Measurements from ENCODE around the gene SLC5A1.

Gene SLC5A1

DNA sequence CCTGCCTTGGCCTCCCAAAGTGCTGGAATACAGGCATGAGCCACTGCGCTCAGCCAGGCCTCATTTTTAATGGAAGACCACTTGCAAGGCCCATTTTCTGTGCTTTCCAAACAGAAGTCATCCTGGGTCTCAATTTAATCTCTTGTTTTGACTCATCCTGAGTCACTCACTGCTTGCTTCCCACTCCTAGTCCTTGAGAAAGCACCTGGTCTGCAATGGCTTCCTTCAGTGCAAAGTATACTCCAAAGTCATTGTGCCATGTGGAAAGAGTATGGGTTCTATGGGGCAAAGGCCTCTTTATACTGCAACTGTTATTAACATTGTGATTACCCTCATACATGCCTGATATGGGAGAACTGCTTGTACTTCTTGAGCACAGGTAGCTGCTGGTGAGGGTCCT is 18.3 kb upstream of the SLC5A1 start:
- Histone ChIP-seq H3K36me3 (ENCODE audit: insufficient read depth, low read depth, low read length) (no peaks in the 10 kb centered on the region), H3K4me1 (ENCODE audit: insufficient read depth, low read length) (0 out of 2 replicates have a peak, but pooled peaks cover 5% of the 10 kb centered on the region), H3K27me3 (ENCODE audit: insufficient read depth, low read length) (peaks cover 3% of the 10 kb centered on the region; the same call in 1 of the 2 replicates), H3K27ac (ENCODE audit: low read length) (no peak overlapping the region), H3K9ac (ENCODE audit: low read depth, low read length) (no peak overlapping the region), H3K9me3 (ENCODE audit: insufficient read depth, low read depth, low read length) (no peaks in the 10 kb centered on the region), H3K4me3 (ENCODE audit: low read length) (no peak overlapping the region)

DNA sequence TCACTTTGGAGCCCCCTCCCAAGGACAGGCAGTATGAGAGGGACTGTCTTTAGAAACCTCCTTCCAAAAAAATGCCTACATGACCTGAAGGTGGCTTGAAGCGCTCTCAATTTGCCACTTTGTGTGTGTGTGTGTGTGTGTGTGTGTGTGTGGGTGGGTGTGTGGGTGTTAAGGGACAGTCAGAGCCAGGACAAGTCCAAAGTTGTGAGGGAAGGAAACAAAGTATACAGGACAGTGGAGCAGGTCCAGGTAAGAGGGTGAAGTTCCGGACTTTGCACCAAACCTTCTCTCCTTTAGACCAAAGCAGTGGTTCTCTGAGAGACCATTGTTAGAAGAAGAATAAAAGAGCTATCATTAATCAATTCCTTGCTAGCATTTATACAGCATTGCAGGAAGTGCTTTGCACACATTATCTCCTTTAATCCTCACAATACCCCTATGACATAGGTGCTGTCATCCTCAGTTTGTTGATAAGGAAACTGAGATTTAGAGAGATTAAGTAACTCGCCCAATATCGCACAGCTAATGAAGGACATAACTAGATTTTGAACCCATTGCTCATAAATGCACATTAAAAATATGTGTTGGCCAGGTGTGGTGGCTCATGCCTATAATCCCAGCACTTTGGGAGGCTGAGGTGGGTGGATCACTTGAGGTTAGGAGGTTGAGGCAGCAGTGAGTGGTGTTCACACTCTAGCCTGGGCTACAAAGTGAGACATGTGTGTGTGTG is 12.4 kb upstream of the SLC5A1 start:
- Histone ChIP-seq H3K36me3 (ENCODE audit: insufficient read depth, low read depth, low read length) (no peaks in the 10 kb centered on the region), H3K27ac (ENCODE audit: low read length) (no peak overlapping the region), H3K4me1 (ENCODE audit: insufficient read depth, low read length) (no peaks in the 10 kb centered on the region), H3K4me3 (ENCODE audit: low read length) (no peak overlapping the region), H3K9ac (ENCODE audit: low read depth, low read length) (no peak overlapping the region), H3K27me3 (ENCODE audit: insufficient read depth, low read length) (peaks cover 8% of the 10 kb centered on the region; the same call in 1 of the 2 replicates), H3K9me3 (ENCODE audit: insufficient read depth, low read depth, low read length) (no peaks in the 10 kb centered on the region)

GRCh38 chr22:32031466-32031865 is 11.6 kb upstream of the SLC5A1 start:
- H3K27ac ChIP-seq (ENCODE audit: low read length), result no peak overlapping the region
- no peaks in the 10 kb centered on the region for H3K36me3 ChIP-seq (ENCODE audit: insufficient read depth, low read depth, low read length)

DNA sequence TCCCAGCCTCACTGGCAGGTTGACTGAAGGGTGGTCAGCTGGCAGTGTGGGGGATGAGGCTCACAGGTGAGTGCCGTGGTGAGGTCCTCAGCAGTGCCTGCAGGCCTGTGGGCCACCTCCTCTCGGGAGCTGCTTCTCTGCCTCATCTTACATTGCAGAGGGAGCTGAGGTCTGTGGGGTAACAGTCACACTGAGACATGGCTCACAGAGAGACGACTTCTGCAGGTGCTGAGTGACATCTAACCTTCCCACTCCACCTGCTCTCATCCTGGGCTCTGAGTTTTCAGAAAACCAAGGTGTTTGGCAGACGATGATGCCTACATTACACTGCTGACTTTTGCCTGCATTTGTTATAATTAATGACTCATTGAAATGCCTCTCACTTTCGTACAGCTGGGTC is 8.8 kb upstream of the SLC5A1 start:
- no peaks in the 10 kb centered on the region for H3K9me3 ChIP-seq (ENCODE audit: insufficient read depth, low read depth, low read length)
- no peak overlapping the region for H3K27ac ChIP-seq (ENCODE audit: low read length)
- H3K9ac ChIP-seq (ENCODE audit: low read depth, low read length), result no peak overlapping the region
- H3K27me3 ChIP-seq (ENCODE audit: insufficient read depth, low read length), result peaks cover 12% of the 10 kb centered on the region; the same call in 1 of the 2 replicates
- no peaks in the 10 kb centered on the region for H3K36me3 ChIP-seq (ENCODE audit: insufficient read depth, low read depth, low read length)
- H3K4me3 ChIP-seq (ENCODE audit: low read length), result no peak overlapping the region
- H3K4me1 ChIP-seq (ENCODE audit: insufficient read depth, low read length), result no peaks in the 10 kb centered on the region

More at GRCh38 chr22:32031466-32031865, 11.6 kb upstream of the SLC5A1 start:
- Histone ChIP-seq H3K9ac (ENCODE audit: low read depth, low read length) (no peak overlapping the region), H3K9me3 (ENCODE audit: insufficient read depth, low read depth, low read length) (no peaks in the 10 kb centered on the region), H3K4me3 (ENCODE audit: low read length) (no peak overlapping the region), H3K4me1 (ENCODE audit: insufficient read depth, low read length) (no peaks in the 10 kb centered on the region), H3K27me3 (ENCODE audit: insufficient read depth, low read length) (peaks cover 8% of the 10 kb centered on the region; the same call in 1 of the 2 replicates)

DNA sequence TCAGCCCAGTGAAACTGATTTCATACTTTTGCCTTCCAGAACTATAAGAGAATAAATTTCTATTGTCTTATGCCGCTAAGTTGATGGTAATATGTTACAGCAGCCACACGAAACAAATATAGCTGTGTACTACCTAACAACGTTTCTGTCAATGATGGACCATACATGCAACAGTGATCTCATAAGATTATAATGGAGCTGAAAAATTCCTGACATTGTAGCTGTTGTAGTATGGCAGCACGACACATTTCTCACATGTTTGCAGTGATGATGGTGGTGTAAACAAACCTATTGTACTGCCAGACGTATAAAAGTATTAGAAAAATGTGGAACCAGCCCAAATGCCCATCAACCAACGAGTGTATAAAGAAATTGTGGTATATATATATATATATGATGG is 5.8 kb upstream of the SLC5A1 start:
- no peaks in the 10 kb centered on the region for H3K4me1 ChIP-seq (ENCODE audit: insufficient read depth, low read length)
- H3K27me3 ChIP-seq (ENCODE audit: insufficient read depth, low read length), result peaks cover 15% of the 10 kb centered on the region; the same call in 1 of the 2 replicates
- H3K4me3 ChIP-seq (ENCODE audit: low read length), result no peak overlapping the region
- no peaks in the 10 kb centered on the region for H3K9me3 ChIP-seq (ENCODE audit: insufficient read depth, low read depth, low read length)
- no peaks in the 10 kb centered on the region for H3K36me3 ChIP-seq (ENCODE audit: insufficient read depth, low read depth, low read length)
- no peak overlapping the region for H3K9ac ChIP-seq (ENCODE audit: low read depth, low read length)
- H3K27ac ChIP-seq (ENCODE audit: low read length), result no peak overlapping the region

DNA sequence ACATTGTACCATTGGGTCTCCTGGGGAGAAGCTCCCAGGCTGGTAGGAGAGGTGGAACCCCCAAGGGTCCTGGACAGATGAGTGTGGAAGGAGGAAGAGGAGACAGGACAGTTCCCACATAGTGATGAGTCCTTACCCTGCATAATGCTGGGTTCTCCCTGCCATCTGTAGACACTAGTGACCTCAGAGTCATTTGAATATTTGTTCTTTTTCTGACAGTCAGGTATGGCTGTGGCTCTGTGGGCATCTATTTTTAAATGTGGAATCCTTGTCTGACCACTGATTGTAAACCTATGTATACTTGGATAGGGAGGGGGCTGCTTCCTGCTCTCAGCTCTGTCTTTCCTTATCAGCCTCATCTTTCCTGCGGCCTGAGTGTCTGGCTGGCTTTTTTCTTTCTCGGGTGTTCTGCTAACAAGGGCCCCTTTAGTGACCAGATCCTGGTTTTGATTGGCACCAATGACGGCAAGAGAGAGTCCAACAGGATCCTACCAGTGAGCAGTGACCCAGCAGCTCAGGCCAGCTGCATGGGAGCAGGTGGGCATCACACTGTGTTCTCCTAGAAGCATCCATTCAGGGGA is 2.6 kb upstream of the SLC5A1 start:
- Histone ChIP-seq H3K9ac (ENCODE audit: low read depth, low read length) (no peak overlapping the region), H3K9me3 (ENCODE audit: insufficient read depth, low read depth, low read length) (no peaks in the 10 kb centered on the region), H3K27ac (ENCODE audit: low read length) (no peak overlapping the region), H3K27me3 (ENCODE audit: insufficient read depth, low read length) (peaks cover 15% of the 10 kb centered on the region; the same call in 1 of the 2 replicates), H3K36me3 (ENCODE audit: insufficient read depth, low read depth, low read length) (no peaks in the 10 kb centered on the region), H3K4me1 (ENCODE audit: insufficient read depth, low read length) (no peaks in the 10 kb centered on the region), H3K4me3 (ENCODE audit: low read length) (no peak overlapping the region)

GRCh38 chr22:32043391-32043790 is 330 bp downstream of the SLC5A1 start:
- Histone ChIP-seq H3K4me3 (ENCODE audit: low read length) (no peak overlapping the region), H3K27ac (ENCODE audit: low read length) (no peak overlapping the region)

DNA sequence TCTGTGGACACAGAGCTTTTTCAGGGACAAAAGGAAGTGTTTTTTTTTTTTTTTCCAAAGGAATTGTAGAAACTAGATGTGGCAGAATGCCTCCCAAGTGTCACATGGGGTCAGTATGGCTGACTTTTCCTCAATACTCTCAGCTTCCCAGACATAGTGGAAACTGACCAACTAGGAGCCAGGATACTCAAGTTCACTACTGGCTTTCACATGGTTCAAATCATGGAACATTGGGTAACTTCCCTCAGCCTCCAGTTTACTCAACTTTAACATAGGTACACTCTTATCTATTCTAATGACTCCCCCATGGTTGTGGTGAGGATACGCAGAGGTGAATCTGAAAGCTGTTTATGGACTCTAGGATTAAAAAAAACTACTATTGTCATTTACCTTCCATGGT is 1.4 kb downstream of the SLC5A1 start:
- no peak overlapping the region for H3K9ac ChIP-seq (ENCODE audit: low read depth, low read length)
- H3K36me3 ChIP-seq (ENCODE audit: insufficient read depth, low read depth, low read length), result no peaks in the 10 kb centered on the region
- peaks cover 16% of the 10 kb centered on the region; the same call in 1 of the 2 replicates for H3K27me3 ChIP-seq (ENCODE audit: insufficient read depth, low read length)
- no peak overlapping the region for H3K27ac ChIP-seq (ENCODE audit: low read length)
- H3K4me1 ChIP-seq (ENCODE audit: insufficient read depth, low read length), result no peaks in the 10 kb centered on the region
- H3K4me3 ChIP-seq (ENCODE audit: low read length), result no peak overlapping the region
- no peaks in the 10 kb centered on the region for H3K9me3 ChIP-seq (ENCODE audit: insufficient read depth, low read depth, low read length)

More at GRCh38 chr22:32043391-32043790, 330 bp downstream of the SLC5A1 start:
- H3K36me3 ChIP-seq (ENCODE audit: insufficient read depth, low read depth, low read length), result no peaks in the 10 kb centered on the region
- H3K9ac ChIP-seq (ENCODE audit: low read depth, low read length), result no peak overlapping the region
- no peaks in the 10 kb centered on the region for H3K9me3 ChIP-seq (ENCODE audit: insufficient read depth, low read depth, low read length)
- peaks cover 16% of the 10 kb centered on the region; the same call in 1 of the 2 replicates for H3K27me3 ChIP-seq (ENCODE audit: insufficient read depth, low read length)
- no peaks in the 10 kb centered on the region for H3K4me1 ChIP-seq (ENCODE audit: insufficient read depth, low read length)

DNA sequence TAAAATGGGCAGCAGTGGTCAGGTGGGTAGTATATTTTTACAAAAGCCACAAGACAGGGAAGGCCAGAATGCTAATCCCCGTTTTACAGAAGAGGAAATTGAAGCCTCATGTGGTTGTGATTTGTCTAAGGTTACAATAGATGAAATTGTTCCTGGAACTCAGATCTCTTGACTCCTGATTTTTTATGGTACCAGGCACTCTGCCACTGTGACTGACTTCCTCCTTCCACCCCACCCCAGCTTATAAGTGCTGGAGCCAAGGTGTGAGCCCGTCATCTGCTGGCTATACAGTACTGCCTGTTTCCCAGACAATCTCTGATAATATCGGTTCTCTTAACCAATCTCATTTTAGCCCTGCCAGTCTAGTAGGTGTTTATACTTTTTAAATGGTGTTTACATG is 1.9 kb downstream of the SLC5A1 start:
- H3K27ac ChIP-seq (ENCODE audit: low read length), result no peak overlapping the region
- no peak overlapping the region for H3K4me3 ChIP-seq (ENCODE audit: low read length)
- H3K9ac ChIP-seq (ENCODE audit: low read depth, low read length), result no peak overlapping the region
- no peaks in the 10 kb centered on the region for H3K4me1 ChIP-seq (ENCODE audit: insufficient read depth, low read length)
- H3K27me3 ChIP-seq (ENCODE audit: insufficient read depth, low read length), result peaks cover 16% of the 10 kb centered on the region; the same call in 1 of the 2 replicates
- H3K9me3 ChIP-seq (ENCODE audit: insufficient read depth, low read depth, low read length), result no peaks in the 10 kb centered on the region
- no peaks in the 10 kb centered on the region for H3K36me3 ChIP-seq (ENCODE audit: insufficient read depth, low read depth, low read length)

- H3K9ac ChIP-seq (ENCODE audit: low read depth, low read length), result no peak overlapping the region
- no peak overlapping the region for H3K27ac ChIP-seq (ENCODE audit: low read length)
- H3K27me3 ChIP-seq (ENCODE audit: insufficient read depth, low read length), result 0 out of 2 replicates have a peak, but pooled peaks cover 4% of the 10 kb centered on the region
- H3K9me3 ChIP-seq (ENCODE audit: insufficient read depth, low read depth, low read length), result no peaks in the 10 kb centered on the region
- H3K4me1 ChIP-seq (ENCODE audit: insufficient read depth, low read length), result no peaks in the 10 kb centered on the region
- no peak overlapping the region for H3K4me3 ChIP-seq (ENCODE audit: low read length)
- H3K36me3 ChIP-seq (ENCODE audit: insufficient read depth, low read depth, low read length), result no peaks in the 10 kb centered on the region
Observed at GRCh38 chr22:32048069-32048468, 5.0 kb downstream of the SLC5A1 start.

DNA sequence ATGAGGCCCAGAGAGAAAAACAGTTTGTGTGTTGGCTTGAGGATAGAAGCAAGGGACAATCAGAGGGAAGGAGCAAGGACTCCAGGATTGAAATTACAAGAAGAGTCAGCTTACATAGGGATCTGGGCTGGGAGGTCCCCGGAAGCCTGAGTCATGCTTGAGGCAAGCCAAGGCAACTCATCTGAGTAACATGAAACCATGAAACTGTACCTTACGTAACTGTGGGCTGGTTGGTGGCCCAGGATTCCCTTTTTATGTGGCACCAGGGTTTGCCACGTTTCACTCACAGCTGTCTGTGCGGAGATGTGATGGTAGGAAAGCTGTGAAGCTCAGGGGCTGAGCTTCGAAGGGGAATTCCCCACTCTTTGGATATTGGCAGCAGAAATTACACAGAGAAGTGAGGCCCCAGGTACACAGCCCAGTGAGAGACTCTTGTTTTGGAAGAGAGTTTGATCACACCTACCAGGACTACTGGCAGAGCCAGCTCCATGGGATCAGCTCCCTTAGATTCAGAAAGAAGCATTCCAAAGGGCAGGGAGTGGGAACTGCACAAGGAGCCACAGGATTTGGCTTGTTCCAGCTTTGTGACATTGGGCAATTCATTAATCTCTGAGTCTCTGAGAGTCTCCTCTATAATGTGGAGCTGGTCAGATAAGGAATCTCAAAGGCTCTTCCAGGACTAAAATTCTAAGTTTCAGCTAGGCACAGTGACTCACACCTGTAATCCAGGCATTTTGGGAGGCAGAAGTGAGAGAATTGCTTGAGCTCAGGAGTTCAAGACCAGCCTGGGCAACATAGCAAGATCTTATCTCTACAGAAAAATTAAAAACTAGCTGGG is 7.8 kb downstream of the SLC5A1 start:
- Histone ChIP-seq H3K4me1 (ENCODE audit: insufficient read depth, low read length) (no peaks in the 10 kb centered on the region), H3K36me3 (ENCODE audit: insufficient read depth, low read depth, low read length) (no peaks in the 10 kb centered on the region), H3K9ac (ENCODE audit: low read depth, low read length) (no peak overlapping the region), H3K4me3 (ENCODE audit: low read length) (no peak overlapping the region), H3K27ac (ENCODE audit: low read length) (no peak overlapping the region), H3K9me3 (ENCODE audit: insufficient read depth, low read depth, low read length) (no peaks in the 10 kb centered on the region), H3K27me3 (ENCODE audit: insufficient read depth, low read length) (0 out of 2 replicates have a peak, but pooled peaks cover 4% of the 10 kb centered on the region)

All from iPS-20b (cell line).